NCI-H1436 treated with DMSO at 0.1 percent for 48 hours (cell line): Measurements from ENCODE around the gene PKDCC.
"Not testable (repeated sequence)": the region's sequence is repeated elsewhere in the genome, so short reads cannot be mapped to it uniquely, and the experiment has no call there.

ENCODE experiments used
- DNase-seq: peaks from one replicate; lab custom pipeline; 2025; lab: John Stamatoyannopoulos, UW

Gene PKDCC

GRCh38 chr2:42065753-42066152 is 17.9 kb downstream of the PKDCC start:
- DNase-seq, result not testable (repeated sequence)

GRCh38 chr2:42067001-42067400 is 19.2 kb downstream of the PKDCC start:
- DNase-seq, result not testable (repeated sequence)

- DNase-seq, result no peak
Observed at GRCh38 chr2:42067521-42067920, 19.7 kb downstream of the PKDCC start.

- no peak for DNase-seq
Observed at GRCh38 chr2:42068571-42069178, 20.9 kb downstream of the PKDCC start.

GRCh38 chr2:42069568-42069967 is 21.7 kb downstream of the PKDCC start:
- DNase-seq, result no peak

GRCh38 chr2:42071791-42072190 is 24.0 kb downstream of the PKDCC start:
- DNase-seq, result no peak

- no peak for DNase-seq
Observed at GRCh38 chr2:42072349-42073118, 24.7 kb downstream of the PKDCC start.

- no peak for DNase-seq
Observed at GRCh38 chr2:42073739-42074503, 26.1 kb downstream of the PKDCC start.

GRCh38 chr2:42074661-42075060 is 26.8 kb downstream of the PKDCC start:
- DNase-seq, result no peak

GRCh38 chr2:42076357-42077225 is 28.8 kb downstream of the PKDCC start:
- DNase-seq, result no peak

GRCh38 chr2:42077343-42077742 is 29.5 kb downstream of the PKDCC start:
- no peak for DNase-seq

- no peak for DNase-seq
Observed at GRCh38 chr2:42079737-42080287, 32.0 kb downstream of the PKDCC start.

- DNase-seq, result not testable (repeated sequence)
Observed at GRCh38 chr2:42081151-42081550, 33.3 kb downstream of the PKDCC start.

GRCh38 chr2:42082016-42082415 is 34.2 kb downstream of the PKDCC start:
- no peak for DNase-seq

- DNase-seq, result no peak
Observed at GRCh38 chr2:42084231-42084671, 36.4 kb downstream of the PKDCC start.

GRCh38 chr2:42085070-42085469 is 37.2 kb downstream of the PKDCC start:
- not testable (repeated sequence) for DNase-seq

GRCh38 chr2:42085706-42086487 is 38.1 kb downstream of the PKDCC start:
- DNase-seq, result no peak

- DNase-seq, result no peak
Observed at GRCh38 chr2:42086500-42086953, 38.7 kb downstream of the PKDCC start.

- DNase-seq, result no peak
Observed at GRCh38 chr2:42087137-42087856, 39.5 kb downstream of the PKDCC start.

- DNase-seq, result no peak
Observed at GRCh38 chr2:42087857-42088195, 40.0 kb downstream of the PKDCC start.
